ENCODE results near the gene HOXA5.

HOXA5 gene

GRCh38 chr7:27169658-27170425, 26.4 kb upstream of the HOXA5 start:
- DNase-seq (ENCODE audit: low spot score), result no peak
- in situ Hi-C loops (cut with MboI; ENCODE audit: low pct_unique_long_range_greater_than_20kb, low sequenced_read_pairs, unreplicated experiment), result loop anchor here (10.0 to 25.0 kb wide), 2 partner anchors 808 to 1315 kb away; no protein-coding TSS in a partner anchor

GRCh38 chr7:27168265-27168947, 24.9 kb upstream of the HOXA5 start:
- in situ Hi-C loops (cut with MboI; ENCODE audit: low pct_unique_long_range_greater_than_20kb, low sequenced_read_pairs, unreplicated experiment), result loop anchor here (10.0 to 25.0 kb wide), 2 partner anchors 806 to 1314 kb away; no protein-coding TSS in a partner anchor
- DNase-seq (ENCODE audit: low spot score), result no peak
- no peak for TF ChIP-seq CTCF (IDR thresholded peaks at IDR 0.05; ENCODE audit: extremely low read depth, insufficient read depth, missing control alignments)

More at GRCh38 chr7:27169658-27170425, 26.4 kb upstream of the HOXA5 start:
- no peak for TF ChIP-seq CTCF (IDR thresholded peaks at IDR 0.05; ENCODE audit: extremely low read depth, insufficient read depth, missing control alignments)

GRCh38 chr7:27167916-27168264, 24.4 kb upstream of the HOXA5 start:
- no peak for DNase-seq (ENCODE audit: low spot score)
- in situ Hi-C loops (cut with MboI; ENCODE audit: low pct_unique_long_range_greater_than_20kb, low sequenced_read_pairs, unreplicated experiment), result loop anchor here (10.0 to 25.0 kb wide), 2 partner anchors 806 to 1313 kb away; no protein-coding TSS in a partner anchor
- no peak for TF ChIP-seq CTCF (IDR thresholded peaks at IDR 0.05; ENCODE audit: extremely low read depth, insufficient read depth, missing control alignments)

- in situ Hi-C loops (cut with MboI; ENCODE audit: low pct_unique_long_range_greater_than_20kb, low sequenced_read_pairs, unreplicated experiment), result loop anchor here (10.0 to 25.0 kb wide), 2 partner anchors 805 to 1312 kb away; no protein-coding TSS in a partner anchor
- no peak for DNase-seq (ENCODE audit: low spot score)
- TF ChIP-seq CTCF (IDR thresholded peaks at IDR 0.05; ENCODE audit: extremely low read depth, insufficient read depth, missing control alignments), result no peak
Observed at GRCh38 chr7:27166531-27167505, 23.3 kb upstream of the HOXA5 start.

- no peak for TF ChIP-seq CTCF (IDR thresholded peaks at IDR 0.05; ENCODE audit: extremely low read depth, insufficient read depth, missing control alignments)
- in situ Hi-C loops (cut with MboI; ENCODE audit: low pct_unique_long_range_greater_than_20kb, low sequenced_read_pairs, unreplicated experiment), result loop anchor here (10.0 to 25.0 kb wide), 2 partner anchors 804 to 1311 kb away; no protein-coding TSS in a partner anchor
- DNase-seq (ENCODE audit: low spot score), result no peak
Observed at GRCh38 chr7:27165996-27166530, 22.6 kb upstream of the HOXA5 start.
